Vagina (tissue), 2 donors: ENCODE data around the gene SPOCD1. TPM values are rescaled to one million over a fixed set of nuclear protein-coding genes. Genes with fewer than 3 reads are reported as not detected.

Source experiments
- DNase-seq, 2 donors: peaks; one replicate each; pipeline ENCODE4 v3.0.0-alpha.2; 2017; ENCODE audit errors: extremely low spot score in 2 of 2
- H3K27ac ChIP-seq: fragments of 200-600 bp; sonication (generic); one replicate; pipeline ENCODE4 v1.5.1; 2019
- H3K27me3 ChIP-seq: fragments of 200-600 bp; sonication (generic); one replicate; pipeline ENCODE4 v1.5.1; 2019
- H3K36me3 ChIP-seq, 2 donors: fragments of 200-600 bp; sonication (generic); one replicate each; pipeline ENCODE4 v1.5.1; 2017 to 2019
- H3K4me1 ChIP-seq: fragments of 200-600 bp; sonication (generic); one replicate; pipeline ENCODE4 v1.5.1; 2019
- H3K4me3 ChIP-seq, 2 donors: fragments of 200-600 bp; sonication (generic); 1 replicate in 1 of 2; 2 replicates in 1 of 2; pipeline ENCODE4 v1.5.1; 2016 to 2019
- H3K9me3 ChIP-seq: fragments of 200-600 bp; sonication (generic); one replicate; pipeline ENCODE4 v1.5.1; 2019
- CTCF ChIP-seq, 3 experiments: fragments of 450-650 bp in 2 of 3; fragments of 200-600 bp in 1 of 3; sonication (generic) in 1 of 3; IDR thresholded peaks; one replicate each; pipeline ENCODE4 v1.5.1; 2017 to 2019; ENCODE audit warnings: antibody characterized with exemption in 3 of 3, mild to moderate bottlenecking in 2 of 3, moderate library complexity in 2 of 3
- POLR2A ChIP-seq, 2 donors: fragments of 450-650 bp; IDR thresholded peaks; one replicate each; pipeline ENCODE4 v1.6.1; 2017; ENCODE audit warnings: antibody characterized with exemption in 2 of 2, mild to moderate bottlenecking in 2 of 2, moderate library complexity in 2 of 2
- POLR2AphosphoS5 ChIP-seq, 2 donors: sonication (generic); formaldehyde crosslinking; IDR thresholded peaks; one replicate each; pipeline ENCODE4 v1.9.0; 2017; ENCODE audit warnings: antibody characterized with exemption in 2 of 2, mild to moderate bottlenecking in 2 of 2, low read depth in 1 of 2; ENCODE audit not compliant: insufficient read depth in 1 of 2
- intact Hi-C: fragments of 100-400 bp; cut with DNase I; formaldehyde crosslinking; loops from one replicate; pipeline ENCODE4 v1.15.1; 2023
- total RNA-seq: library from RNA; depleted of rRNA; stranded (reverse); fragments of >200 nt; gene quantifications from one replicate; pipeline ENCODE4 v1.2.3, GENCODE V29; 2016

The SPOCD1 gene
- total RNA-seq, 1 donor from 2014 or later = 4.2 TPM

DNA sequence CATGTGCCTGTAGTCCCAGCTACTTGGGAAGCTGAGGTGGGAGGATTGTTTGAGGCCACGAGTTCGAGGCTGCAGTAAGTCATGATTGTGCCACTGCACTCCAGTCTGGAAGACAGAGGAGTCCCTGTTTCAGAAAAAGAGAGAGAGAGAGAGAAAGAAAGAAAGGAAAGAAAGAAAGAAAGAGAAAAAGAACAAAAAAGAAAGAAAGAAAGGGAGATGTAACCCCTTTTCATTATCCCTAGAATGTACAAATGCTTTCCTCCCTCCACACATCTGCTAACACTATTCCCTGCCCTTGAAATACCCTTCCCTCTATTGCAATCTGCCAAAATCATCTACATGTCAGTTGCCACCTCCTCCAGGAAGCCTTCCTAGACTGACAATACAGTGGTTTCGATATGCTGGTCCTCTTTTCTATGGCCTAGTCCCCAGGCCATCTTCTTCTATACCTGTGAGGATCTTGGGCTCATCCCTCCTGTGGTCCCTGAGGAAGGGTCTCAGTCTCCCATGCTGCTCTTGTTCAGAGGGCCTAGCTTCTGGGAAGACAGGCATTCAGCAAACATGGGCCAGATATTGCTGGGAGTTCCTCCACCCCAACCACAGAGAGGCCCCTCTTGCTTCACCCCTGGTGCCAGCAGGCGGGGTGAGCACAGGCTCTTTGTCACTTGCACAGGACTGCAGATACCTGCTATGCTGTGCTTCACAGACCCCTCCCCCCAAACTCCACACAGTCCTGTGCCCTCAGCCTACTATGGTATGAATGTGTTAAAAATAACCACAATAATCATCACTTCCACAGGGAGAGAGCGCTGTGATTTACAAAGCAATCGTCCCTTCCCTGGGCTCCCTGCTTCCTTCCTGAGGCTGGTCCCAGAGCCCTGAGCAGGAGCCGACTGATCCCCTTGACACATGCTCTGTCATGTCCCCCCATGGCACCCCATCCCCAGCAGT lies 65.8 kb downstream of the SPOCD1 start:
- no peaks in the 10 kb centered on the region for H3K36me3 ChIP-seq
- intact Hi-C loops = no loop called here
- no peak overlapping the region for H3K4me3 ChIP-seq
- no peaks in the 10 kb centered on the region for H3K27me3 ChIP-seq
- H3K27ac ChIP-seq = no peak overlapping the region
- H3K9me3 ChIP-seq = no peaks in the 10 kb centered on the region
- no peak for DNase-seq
- TF ChIP-seq POLR2AphosphoS5 (IDR thresholded peaks at IDR 0.05; ENCODE audit: insufficient read depth in 1 of 2, low read depth in 1 of 2) (no peak), POLR2A (IDR thresholded peaks at IDR 0.05) (no peak), CTCF (IDR thresholded peaks at IDR 0.05) (no peak)
- peaks cover 10% of the 10 kb centered on the region for H3K4me1 ChIP-seq

- Histone ChIP-seq H3K4me3 (no peak overlapping the region), H3K27ac (no peak overlapping the region), H3K27me3 (no peaks in the 10 kb centered on the region), H3K36me3 (no peaks in the 10 kb centered on the region), H3K4me1 (no peaks in the 10 kb centered on the region), H3K9me3 (no peaks in the 10 kb centered on the region)
- intact Hi-C loops = no loop called here
- no peak for DNase-seq
- TF ChIP-seq CTCF (IDR thresholded peaks at IDR 0.05) (no peak), POLR2A (IDR thresholded peaks at IDR 0.05) (no peak), POLR2AphosphoS5 (IDR thresholded peaks at IDR 0.05; ENCODE audit: insufficient read depth in 1 of 2, low read depth in 1 of 2) (no peak)
These were observed 67.5 kb downstream of the SPOCD1 start for GRCh38 chr1:31748365-31748764.

GRCh38 chr1:31747304-31747703 lies 68.5 kb downstream of the SPOCD1 start:
- no peak overlapping the region for H3K27ac ChIP-seq
- no peak for DNase-seq
- no peaks in the 10 kb centered on the region for H3K4me1 ChIP-seq
- no peaks in the 10 kb centered on the region for H3K36me3 ChIP-seq
- H3K4me3 ChIP-seq = no peak overlapping the region
- H3K9me3 ChIP-seq = no peaks in the 10 kb centered on the region
- TF ChIP-seq CTCF (IDR thresholded peaks at IDR 0.05) (no peak), POLR2A (IDR thresholded peaks at IDR 0.05) (no peak), POLR2AphosphoS5 (IDR thresholded peaks at IDR 0.05; ENCODE audit: insufficient read depth in 1 of 2, low read depth in 1 of 2) (no peak)
- intact Hi-C loops = no loop called here
- H3K27me3 ChIP-seq = no peaks in the 10 kb centered on the region

DNA sequence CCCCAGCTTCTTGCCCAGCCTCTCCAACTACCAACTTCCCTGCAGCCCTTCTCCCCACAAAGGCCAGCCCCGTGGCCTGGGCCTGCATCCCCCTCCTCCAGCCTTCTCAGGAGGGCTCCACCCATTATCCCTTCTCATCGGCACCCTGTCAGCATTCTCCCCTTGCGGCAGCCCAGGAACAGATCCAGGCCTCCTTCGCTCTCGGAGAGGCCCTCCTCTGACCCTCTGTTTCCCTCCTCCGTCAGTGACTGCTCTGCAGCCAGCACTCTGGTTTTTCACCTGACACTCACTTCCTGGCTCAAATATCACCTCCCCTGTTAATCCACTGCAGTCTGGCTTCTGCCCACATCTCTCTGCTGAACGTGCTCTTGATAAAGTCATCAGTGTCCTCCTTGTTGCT lies 69.1 kb downstream of the SPOCD1 start:
- TF ChIP-seq CTCF (IDR thresholded peaks at IDR 0.05) (no peak), POLR2A (IDR thresholded peaks at IDR 0.05) (no peak), POLR2AphosphoS5 (IDR thresholded peaks at IDR 0.05; ENCODE audit: insufficient read depth in 1 of 2, low read depth in 1 of 2) (no peak)
- Histone ChIP-seq H3K36me3 (no peaks in the 10 kb centered on the region), H3K27me3 (no peaks in the 10 kb centered on the region), H3K27ac (no peak overlapping the region), H3K4me3 (no peak overlapping the region), H3K9me3 (no peaks in the 10 kb centered on the region), H3K4me1 (no peaks in the 10 kb centered on the region)
- DNase-seq = no peak
- intact Hi-C loops = no loop called here
